ENCODE measurements around the gene FBXL17. TPM values are rescaled to one million over a fixed set of nuclear protein-coding genes. Genes with fewer than 3 reads are reported as not detected.

Gene FBXL17
- total RNA-seq, 1 donor from 2014 or later: 15.9 TPM

DNA sequence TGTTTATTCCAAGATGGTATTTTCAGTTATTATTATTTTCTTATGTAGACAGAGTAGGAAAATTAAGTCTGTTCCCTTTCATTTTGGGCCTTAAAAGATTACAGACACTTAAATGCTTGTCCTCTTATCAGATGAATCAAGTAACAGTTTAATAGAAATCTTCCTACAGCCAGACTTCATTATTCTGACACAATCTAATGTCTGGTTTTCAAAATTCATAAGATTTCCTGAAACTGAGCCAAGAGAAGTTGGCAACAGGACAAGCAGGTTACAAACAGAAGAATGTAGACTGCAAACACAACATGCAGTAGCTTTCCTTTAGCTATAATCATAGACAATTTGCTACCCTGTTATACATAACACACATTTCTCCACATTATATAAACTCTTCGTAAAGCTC lies 130.5 kb downstream of the FBXL17 start:
- no peaks in the 10 kb centered on the region for H3K36me3 Mint-ChIP-seq (ENCODE audit: insufficient read depth)
- H3K27me3 Mint-ChIP-seq: no peaks in the 10 kb centered on the region
- DNase-seq (ENCODE audit: low spot score, unreplicated experiment): no peak
- H3K27ac Mint-ChIP-seq: no peak overlapping the region
- no peak overlapping the region for H3K4me3 Mint-ChIP-seq (ENCODE audit: low read depth)
- no peaks in the 10 kb centered on the region for H3K9me3 Mint-ChIP-seq (ENCODE audit: low read depth)
- TF ChIP-seq, protein P1, sequence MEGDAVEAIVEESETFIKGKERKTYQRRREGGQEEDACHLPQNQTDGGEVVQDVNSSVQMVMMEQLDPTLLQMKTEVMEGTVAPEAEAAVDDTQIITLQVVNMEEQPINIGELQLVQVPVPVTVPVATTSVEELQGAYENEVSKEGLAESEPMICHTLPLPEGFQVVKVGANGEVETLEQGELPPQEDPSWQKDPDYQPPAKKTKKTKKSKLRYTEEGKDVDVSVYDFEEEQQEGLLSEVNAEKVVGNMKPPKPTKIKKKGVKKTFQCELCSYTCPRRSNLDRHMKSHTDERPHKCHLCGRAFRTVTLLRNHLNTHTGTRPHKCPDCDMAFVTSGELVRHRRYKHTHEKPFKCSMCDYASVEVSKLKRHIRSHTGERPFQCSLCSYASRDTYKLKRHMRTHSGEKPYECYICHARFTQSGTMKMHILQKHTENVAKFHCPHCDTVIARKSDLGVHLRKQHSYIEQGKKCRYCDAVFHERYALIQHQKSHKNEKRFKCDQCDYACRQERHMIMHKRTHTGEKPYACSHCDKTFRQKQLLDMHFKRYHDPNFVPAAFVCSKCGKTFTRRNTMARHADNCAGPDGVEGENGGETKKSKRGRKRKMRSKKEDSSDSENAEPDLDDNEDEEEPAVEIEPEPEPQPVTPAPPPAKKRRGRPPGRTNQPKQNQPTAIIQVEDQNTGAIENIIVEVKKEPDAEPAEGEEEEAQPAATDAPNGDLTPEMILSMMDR (IDR thresholded peaks at IDR 0.05; ENCODE audit: unreplicated experiment): no peak
- H3K4me1 Mint-ChIP-seq (ENCODE audit: low read depth): peaks cover 11% of the 10 kb centered on the region

DNA sequence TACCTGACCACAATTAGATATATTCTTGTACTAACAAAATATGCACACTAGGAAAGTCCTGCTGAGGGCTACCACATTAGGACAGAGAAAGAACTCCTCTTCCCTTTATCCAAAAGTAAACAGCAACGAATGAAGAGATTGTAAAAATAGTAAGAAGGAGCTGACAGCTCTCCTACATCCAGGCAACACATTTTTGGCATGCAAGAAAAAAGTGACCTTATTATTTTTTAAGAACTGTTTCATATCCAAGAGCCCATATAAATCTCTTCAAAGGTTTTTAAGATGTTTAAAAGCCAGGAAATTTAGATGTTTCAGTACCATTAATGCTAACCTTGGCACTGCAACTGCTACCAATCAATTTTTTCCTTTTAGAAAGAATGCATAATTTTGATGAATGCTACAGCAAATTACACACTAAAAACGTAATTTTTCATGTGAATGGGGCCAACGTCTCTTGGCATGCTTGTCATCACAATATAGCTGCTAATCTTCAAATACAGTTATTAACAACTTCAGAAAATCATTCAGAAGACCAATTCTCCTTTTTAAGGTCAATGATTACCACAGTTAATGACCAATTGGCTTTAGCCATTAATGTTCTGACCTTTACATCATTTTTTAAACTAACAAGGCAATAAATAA lies 132.0 kb downstream of the FBXL17 start:
- Mint-ChIP-seq H3K9me3 (ENCODE audit: low read depth) (no peaks in the 10 kb centered on the region), H3K4me3 (ENCODE audit: low read depth) (no peak overlapping the region), H3K36me3 (ENCODE audit: insufficient read depth) (no peaks in the 10 kb centered on the region), H3K4me1 (ENCODE audit: low read depth) (peaks cover 5% of the 10 kb centered on the region), H3K27me3 (no peaks in the 10 kb centered on the region), H3K27ac (no peak overlapping the region)
- TF ChIP-seq, protein P1 (IDR thresholded peaks at IDR 0.05; ENCODE audit: unreplicated experiment): no peak
- DNase-seq (ENCODE audit: low spot score, unreplicated experiment): no peak

DNA sequence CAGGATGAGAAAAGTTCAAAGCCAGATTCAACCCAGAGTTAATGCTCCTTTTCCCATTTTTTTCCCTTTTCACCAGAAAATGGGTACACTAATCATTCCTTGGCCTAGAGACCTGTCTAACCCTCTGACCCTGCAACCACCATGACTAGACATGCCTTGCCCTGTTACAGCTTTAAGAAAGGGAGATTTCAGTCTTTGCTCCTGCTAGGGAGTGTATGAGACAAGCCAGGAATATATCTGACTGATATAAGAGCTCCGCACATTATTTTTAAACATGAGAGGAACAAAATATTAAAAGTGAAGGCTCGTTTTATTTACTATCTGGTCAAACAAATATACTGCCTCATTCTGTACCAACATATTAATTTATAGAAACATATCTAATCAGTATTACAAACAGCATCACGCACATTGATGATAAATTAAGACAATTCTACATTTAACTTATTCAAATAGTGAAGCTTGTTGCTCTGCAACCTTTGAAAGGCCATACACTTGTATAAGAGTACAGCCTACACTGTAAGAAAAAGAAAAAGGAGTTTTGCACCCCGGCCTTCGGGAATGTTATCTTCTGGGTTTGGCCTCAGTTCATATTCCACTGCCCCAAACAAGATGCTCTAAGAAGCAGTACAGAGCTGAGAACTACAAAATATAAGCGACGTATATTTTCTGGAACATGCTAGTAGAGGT lies 132.7 kb downstream of the FBXL17 start:
- H3K27me3 Mint-ChIP-seq: no peaks in the 10 kb centered on the region
- H3K27ac Mint-ChIP-seq: no peak overlapping the region
- no peaks in the 10 kb centered on the region for H3K9me3 Mint-ChIP-seq (ENCODE audit: low read depth)
- H3K4me1 Mint-ChIP-seq (ENCODE audit: low read depth): peaks cover 3% of the 10 kb centered on the region
- TF ChIP-seq, protein P1 (IDR thresholded peaks at IDR 0.05; ENCODE audit: unreplicated experiment): no peak
- H3K36me3 Mint-ChIP-seq (ENCODE audit: insufficient read depth): no peaks in the 10 kb centered on the region
- no peak overlapping the region for H3K4me3 Mint-ChIP-seq (ENCODE audit: low read depth)
- no peak for DNase-seq (ENCODE audit: low spot score, unreplicated experiment)

DNA sequence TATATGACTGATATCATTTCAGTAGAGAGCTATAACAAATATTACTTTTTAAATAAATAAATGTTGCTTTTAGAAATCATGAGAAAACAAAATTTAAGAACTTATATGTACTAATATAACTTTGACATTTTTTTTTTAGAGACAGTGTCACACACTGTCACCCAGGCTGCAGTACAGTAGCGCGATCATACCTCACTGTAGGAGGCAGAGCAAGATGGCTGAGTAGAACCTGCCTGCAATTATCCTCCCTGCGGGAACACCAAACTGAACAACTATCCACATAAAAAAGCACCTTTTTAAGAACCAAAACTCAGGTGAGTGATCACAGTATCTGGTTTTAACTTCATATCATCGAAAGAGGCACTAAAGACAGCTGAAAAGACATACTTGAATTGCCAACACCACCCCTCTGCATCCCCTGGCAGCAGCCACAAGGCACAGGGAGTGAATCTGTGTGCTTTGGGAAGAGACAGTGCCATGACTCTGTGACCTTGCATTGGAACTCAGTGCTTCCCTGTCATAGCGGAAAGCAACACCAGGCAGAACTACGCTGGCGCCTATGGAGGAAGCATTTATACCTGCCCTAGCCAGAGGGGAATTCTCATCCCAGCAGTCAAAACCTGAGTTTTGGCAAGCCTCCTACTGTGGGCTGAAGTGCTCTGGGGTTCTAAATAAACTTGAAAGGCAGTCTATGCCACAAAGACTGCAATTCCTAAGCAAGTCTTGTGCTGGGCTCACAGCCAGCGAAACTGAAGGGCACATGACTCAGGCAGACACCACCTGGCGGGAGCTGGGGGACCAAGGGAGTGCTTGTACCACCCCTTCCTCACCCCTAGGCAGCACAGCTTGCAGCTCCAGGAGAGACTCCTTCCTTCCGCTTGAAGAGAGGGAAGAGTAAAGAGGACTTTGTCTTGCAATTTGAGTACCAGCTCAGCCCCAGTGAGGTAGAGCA lies 142.7 kb downstream of the FBXL17 start:
- Mint-ChIP-seq H3K36me3 (ENCODE audit: insufficient read depth) (no peaks in the 10 kb centered on the region), H3K27me3 (no peaks in the 10 kb centered on the region), H3K4me3 (ENCODE audit: low read depth) (no peak overlapping the region), H3K27ac (no peak overlapping the region), H3K9me3 (ENCODE audit: low read depth) (no peaks in the 10 kb centered on the region), H3K4me1 (ENCODE audit: low read depth) (peaks cover 4% of the 10 kb centered on the region)
- TF ChIP-seq, protein P1 (IDR thresholded peaks at IDR 0.05; ENCODE audit: unreplicated experiment): no peak
- no peak for DNase-seq (ENCODE audit: low spot score, unreplicated experiment)

DNA sequence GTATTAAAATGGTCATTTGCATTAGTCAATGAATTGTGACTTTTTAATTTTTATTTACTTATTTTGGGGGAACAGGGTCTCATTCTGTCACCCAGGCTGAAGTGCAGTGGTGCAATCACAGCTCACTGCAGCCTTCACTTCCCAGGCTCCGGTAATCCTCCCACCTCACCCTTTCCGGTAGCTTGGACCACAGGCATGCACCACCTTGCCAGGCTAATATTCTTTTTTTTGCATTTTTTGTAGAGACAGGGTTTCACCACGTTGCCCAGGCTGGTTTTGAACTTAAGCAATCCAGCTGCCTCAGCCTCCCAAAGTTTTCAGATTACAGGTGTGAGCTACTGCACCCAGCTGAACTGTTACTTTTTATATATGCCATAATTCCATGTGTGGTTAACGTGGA lies 143.4 kb downstream of the FBXL17 start:
- Mint-ChIP-seq H3K27me3 (no peaks in the 10 kb centered on the region), H3K4me3 (ENCODE audit: low read depth) (no peak overlapping the region), H3K9me3 (ENCODE audit: low read depth) (no peaks in the 10 kb centered on the region), H3K36me3 (ENCODE audit: insufficient read depth) (no peaks in the 10 kb centered on the region), H3K4me1 (ENCODE audit: low read depth) (peaks cover 9% of the 10 kb centered on the region), H3K27ac (no peak overlapping the region)
- no peak for DNase-seq (ENCODE audit: low spot score, unreplicated experiment)
- TF ChIP-seq, protein P1 (IDR thresholded peaks at IDR 0.05; ENCODE audit: unreplicated experiment): no peak
